H9 (cell line): ENCODE measurements around the gene MEIS2. TPM values are rescaled to one million over a fixed set of nuclear protein-coding genes. Genes with fewer than 3 reads are reported as not detected.

Experiments
- DNase-seq: peaks from one replicate; pipeline ENCODE4 v3.0.0-alpha.2; 2017
- H2AFZ ChIP-seq: one replicate; pipeline ENCODE4 v1.6.1; 2013; ENCODE audit warnings: mild to moderate bottlenecking, low read length, control low read depth, moderate library complexity
- H2AK5ac ChIP-seq: 2 replicates; pipeline ENCODE4 v1.6.1; 2013; ENCODE audit warnings: low read length, control low read depth, mixed read lengths; ENCODE audit not compliant: insufficient read length
- H2BK120ac ChIP-seq: one replicate; pipeline ENCODE4 v1.6.1; 2013; ENCODE audit warnings: low read depth, mild to moderate bottlenecking, low read length, control low read depth, inconsistent platforms; ENCODE audit not compliant: poor library complexity, severe bottlenecking
- H2BK12ac ChIP-seq: 2 replicates; pipeline ENCODE4 v1.6.1; 2013; ENCODE audit warnings: low read length, control low read depth, mixed read lengths, low read depth; ENCODE audit not compliant: insufficient read length
- H2BK15ac ChIP-seq: 2 replicates; pipeline ENCODE4 v1.6.1; 2013; ENCODE audit warnings: low read depth, low read length, control low read depth
- H2BK20ac ChIP-seq: one replicate; pipeline ENCODE4 v1.6.1; 2013; ENCODE audit warnings: low read depth, mild to moderate bottlenecking, low read length, control low read depth, inconsistent platforms; ENCODE audit not compliant: poor library complexity, severe bottlenecking
- H2BK5ac ChIP-seq: 2 replicates; pipeline ENCODE4 v1.6.1; 2013; ENCODE audit warnings: low read length, control low read depth, mixed read lengths; ENCODE audit not compliant: insufficient read length
- H3K14ac ChIP-seq: 2 replicates; pipeline ENCODE4 v1.6.1; 2013; ENCODE audit warnings: low read length, control low read depth; ENCODE audit not compliant: insufficient read depth
- H3K18ac ChIP-seq: 2 replicates; pipeline ENCODE4 v1.6.1; 2013; ENCODE audit warnings: low read depth, mild to moderate bottlenecking, mixed read lengths, low read length, control low read depth; ENCODE audit not compliant: insufficient read length
- H3K23ac ChIP-seq: 2 replicates; pipeline ENCODE4 v1.6.1; 2013; ENCODE audit warnings: low read length, control low read depth, mixed read lengths, low read depth; ENCODE audit not compliant: insufficient read length
- H3K23me2 ChIP-seq: 2 replicates; pipeline ENCODE4 v1.6.1; 2013; ENCODE audit warnings: low read depth, mild to moderate bottlenecking, mixed read lengths, low read length, control low read depth; ENCODE audit not compliant: insufficient read length, poor library complexity, severe bottlenecking
- H3K27ac ChIP-seq: 2 replicates; pipeline ENCODE4 v1.5.1; 2013; ENCODE audit warnings: low read length, control low read depth, mixed read lengths, low read depth; ENCODE audit not compliant: insufficient read length
- H3K27me3 ChIP-seq: 2 replicates; pipeline ENCODE4 v1.6.1; 2013; ENCODE audit warnings: low read length, control low read depth, inconsistent platforms; ENCODE audit not compliant: insufficient read depth
- H3K4ac ChIP-seq: 2 replicates; pipeline ENCODE4 v1.6.1; 2013; ENCODE audit warnings: low read depth, mild to moderate bottlenecking, control low read depth, inconsistent platforms, low read length, moderate library complexity
- H3K4me1 ChIP-seq: 2 replicates; pipeline ENCODE4 v1.6.1; 2013; ENCODE audit warnings: low read length, control low read depth, inconsistent platforms; ENCODE audit not compliant: insufficient read depth
- H3K4me2 ChIP-seq: 2 replicates; pipeline ENCODE4 v1.6.1; 2013; ENCODE audit warnings: low read length, control low read depth, mixed read lengths; ENCODE audit not compliant: insufficient read length, insufficient read depth
- H3K56ac ChIP-seq: 2 replicates; pipeline ENCODE4 v1.6.1; 2013; ENCODE audit warnings: low read depth, mild to moderate bottlenecking, mixed read lengths, low read length, control low read depth; ENCODE audit not compliant: insufficient read length
- H3K79me1 ChIP-seq: 2 replicates; pipeline ENCODE4 v1.6.1; 2013; ENCODE audit warnings: low read depth, mild to moderate bottlenecking, moderate library complexity, low read length, control low read depth, inconsistent platforms; ENCODE audit not compliant: insufficient read depth, poor library complexity, severe bottlenecking
- H3K79me2 ChIP-seq: 2 replicates; pipeline ENCODE4 v1.6.1; 2013; ENCODE audit warnings: low read length, control low read depth, inconsistent platforms; ENCODE audit not compliant: insufficient read depth
- H3K9ac ChIP-seq: 2 replicates; pipeline ENCODE4 v1.6.1; 2013; ENCODE audit warnings: low read length, control low read depth, mixed read lengths; ENCODE audit not compliant: insufficient read length; ENCODE audit errors: extremely low read depth
- H3K9me3 ChIP-seq: one replicate; pipeline ENCODE4 v1.6.1; 2013; ENCODE audit warnings: low read depth, low read length, inconsistent platforms; ENCODE audit not compliant: control insufficient read depth
- H3T11ph ChIP-seq: one replicate; pipeline ENCODE4 v1.6.1; 2013; ENCODE audit warnings: mild to moderate bottlenecking, low read length, control low read depth, inconsistent platforms
- H4K20me1 ChIP-seq: one replicate; pipeline ENCODE4 v1.6.1; 2013; ENCODE audit not compliant: control insufficient read depth, insufficient read length, insufficient read depth
- H4K5ac ChIP-seq: 2 replicates; pipeline ENCODE4 v1.6.1; 2013; ENCODE audit warnings: low read depth, mild to moderate bottlenecking, mixed read lengths, low read length, control low read depth; ENCODE audit not compliant: insufficient read length
- H4K8ac ChIP-seq: replicated peaks from 2 replicates; pipeline ENCODE4 v1.6.1; 2013; ENCODE audit warnings: low read length, control low read depth, mixed read lengths, low read depth; ENCODE audit not compliant: insufficient read length
- H4K91ac ChIP-seq: 2 replicates; pipeline ENCODE4 v1.6.1; 2013; ENCODE audit warnings: low read depth, mild to moderate bottlenecking, moderate library complexity, mixed read lengths, low read length, control low read depth; ENCODE audit not compliant: insufficient read length
- H3K27ac Mint-ChIP-seq, 3 experiments: 2 replicates in 2 of 3; 3 replicates in 1 of 3; pipeline ENCODE4 v1.8.0; 2020 to 2021; ENCODE audit warnings: mixed read lengths in 3 of 3, mild to moderate bottlenecking in 1 of 3, moderate library complexity in 1 of 3
- H3K27me3 Mint-ChIP-seq: 2 replicates; pipeline ENCODE4 v1.8.0; 2021; ENCODE audit warnings: low read depth, mild to moderate bottlenecking, moderate library complexity, mixed read lengths
- H3K36me3 Mint-ChIP-seq, 3 experiments: 2 replicates in 2 of 3; 3 replicates in 1 of 3; pipeline ENCODE4 v1.8.0; 2020 to 2021; ENCODE audit warnings: low read depth in 3 of 3, mixed read lengths in 3 of 3; ENCODE audit not compliant: insufficient read depth in 1 of 3
- H3K4me1 Mint-ChIP-seq, 2 experiments: 2 replicates each; pipeline ENCODE4 v1.8.0; 2020; ENCODE audit warnings: mixed read lengths in 2 of 2
- H3K4me3 Mint-ChIP-seq, 2 experiments: 2 replicates in 1 of 2; 3 replicates in 1 of 2; pipeline ENCODE4 v1.8.0; 2020 to 2021; ENCODE audit warnings: mild to moderate bottlenecking in 2 of 2, mixed read lengths in 2 of 2, moderate library complexity in 1 of 2
- H3K9me3 Mint-ChIP-seq, 2 experiments: 2 replicates in 1 of 2; 3 replicates in 1 of 2; pipeline ENCODE4 v1.8.0; 2020; ENCODE audit warnings: mild to moderate bottlenecking in 2 of 2, mixed read lengths in 2 of 2, moderate library complexity in 1 of 2
- CTCF ChIP-seq: fragments of 200-600 bp; sonication (generic); conservative IDR thresholded peaks from 3 replicates; pipeline ENCODE4 v1.8.0; 2021; ENCODE audit warnings: antibody characterized with exemption, mild to moderate bottlenecking
- total RNA-seq: library from RNA; stranded (reverse); gene quantifications from 2 replicates; pipeline ENCODE4 v1.2.1, GENCODE V29; 2021

Gene MEIS2
- total RNA-seq, 1 experiment from 2014 or later: 0.35 TPM

- H3K79me2 ChIP-seq: no peaks in the 10 kb centered on the region
- Mint-ChIP-seq H3K36me3 (peaks cover 0 to 17% (median 0%) of the 10 kb centered on the region in 3 experiments; a peak in 4 of 7 replicates), H3K27me3 (no peaks in the 10 kb centered on the region), H3K4me1 (peaks cover 16 to 22% of the 10 kb centered on the region in 2 experiments), H3K4me3 (no peak overlapping the region), H3K9me3 (peaks cover 9 to 12% of the 10 kb centered on the region in 2 experiments), H3K27ac (peak overlapping the region in 2 of 3 experiments; percentile 62 to 76; a peak in 3 of 7 replicates)
- no peak overlapping the region for H2AFZ ChIP-seq
- H3K23me2 ChIP-seq: no peaks in the 10 kb centered on the region
- no peak overlapping the region for H3K4ac ChIP-seq
- H3K9me3 ChIP-seq: no peaks in the 10 kb centered on the region
- H2BK15ac ChIP-seq: no peak overlapping the region
- no peak overlapping the region for H3K18ac ChIP-seq
- no peak for DNase-seq
- H3K79me1 ChIP-seq: no peaks in the 10 kb centered on the region
- H3T11ph ChIP-seq: no peak overlapping the region
- H4K20me1 ChIP-seq: peaks cover 2% of the 10 kb centered on the region
- no peak overlapping the region for H3K14ac ChIP-seq
- H3K9ac ChIP-seq: no peak overlapping the region
- H3K23ac ChIP-seq: no peak overlapping the region
- no peak overlapping the region for H2BK12ac ChIP-seq
- H3K56ac ChIP-seq: no peak overlapping the region
- H3K4me2 ChIP-seq: no peak overlapping the region
- H3K27me3 ChIP-seq: no peaks in the 10 kb centered on the region
- no peak overlapping the region for H2AK5ac ChIP-seq
- H4K91ac ChIP-seq: no peak overlapping the region
- no peak overlapping the region for H2BK20ac ChIP-seq
- H3K27ac ChIP-seq: no peak overlapping the region
- no peak overlapping the region for H4K5ac ChIP-seq
- no peak for TF ChIP-seq CTCF
- H2BK5ac ChIP-seq: no peak overlapping the region
- no peaks in the 10 kb centered on the region for H3K4me1 ChIP-seq
- H4K8ac ChIP-seq: no peak overlapping the region
- H2BK120ac ChIP-seq: no peak overlapping the region
These were observed 122.7 kb downstream of the MEIS2 start for GRCh38 chr15:36977659-36978058.
